DMS 273 (cell line): ENCODE measurements around the gene CFDP1.
A peak's percentile ranks its signal among the peaks of the same experiment; 100 is the strongest.

Experiments used
- DNase-seq: peaks from one replicate; lab custom pipeline; 2025; ENCODE audit not compliant: unreplicated experiment; lab: John Stamatoyannopoulos, UW

The CFDP1 gene

DNA sequence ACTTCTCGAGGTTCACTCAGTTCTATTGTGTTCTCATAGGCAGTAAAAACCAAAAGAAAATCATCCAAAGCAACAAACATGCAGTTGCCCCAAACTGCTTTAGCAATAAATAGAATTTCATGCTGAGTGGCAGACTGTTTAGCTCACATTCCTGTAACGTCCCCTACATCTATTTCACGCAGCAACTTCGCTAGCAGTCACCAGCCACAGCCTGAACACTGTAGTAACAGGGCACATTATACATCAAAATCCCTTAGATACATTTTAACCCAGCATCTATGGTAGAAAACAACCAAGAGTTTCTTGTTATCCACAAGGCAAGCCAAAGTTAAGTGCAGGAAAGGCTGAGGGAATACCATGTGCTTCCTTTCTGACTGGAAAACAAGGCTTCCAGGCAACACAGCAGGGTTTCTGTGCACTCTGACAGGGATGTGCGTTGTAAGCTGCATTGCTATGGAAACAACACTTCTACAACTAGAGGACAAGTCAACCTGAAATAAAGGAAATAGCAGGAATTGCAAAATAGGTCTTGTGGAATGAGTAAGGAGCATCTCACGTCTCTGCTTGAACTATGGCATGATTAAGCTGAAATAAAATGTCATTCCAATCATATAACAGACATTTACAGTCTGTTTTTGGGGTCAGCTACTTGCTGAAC is 55.4 kb downstream of the CFDP1 start:
- DNase-seq = peak; percentile 14

GRCh38 chr16:75376475-75377161 is 56.7 kb downstream of the CFDP1 start:
- DNase-seq = no peak

DNA sequence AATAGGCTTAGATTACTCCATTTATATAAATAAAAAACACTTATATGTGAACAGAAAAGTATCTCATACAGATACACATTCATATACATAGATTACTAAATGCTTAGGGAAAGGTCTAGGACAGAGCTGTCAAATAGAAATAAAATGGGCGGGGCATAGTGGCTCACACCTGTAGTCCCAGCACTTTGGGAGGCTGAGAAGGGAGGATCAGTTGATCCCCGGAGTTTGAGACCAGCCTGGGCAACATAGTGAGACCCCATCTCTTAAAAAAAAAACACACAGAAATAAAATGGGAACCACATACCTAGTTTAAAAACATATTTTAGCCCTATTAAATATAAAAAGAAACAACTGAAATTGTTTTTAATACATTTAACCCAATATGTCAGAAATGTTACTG is 58.9 kb downstream of the CFDP1 start:
- DNase-seq = no peak

- DNase-seq = no peak
Measured at GRCh38 chr16:75372236-75372856, 61.0 kb downstream of the CFDP1 start.

GRCh38 chr16:75371171-75371570 is 62.1 kb downstream of the CFDP1 start:
- DNase-seq = no peak

- DNase-seq = no peak
Measured at GRCh38 chr16:75364286-75364791, 69.0 kb downstream of the CFDP1 start.

DNA sequence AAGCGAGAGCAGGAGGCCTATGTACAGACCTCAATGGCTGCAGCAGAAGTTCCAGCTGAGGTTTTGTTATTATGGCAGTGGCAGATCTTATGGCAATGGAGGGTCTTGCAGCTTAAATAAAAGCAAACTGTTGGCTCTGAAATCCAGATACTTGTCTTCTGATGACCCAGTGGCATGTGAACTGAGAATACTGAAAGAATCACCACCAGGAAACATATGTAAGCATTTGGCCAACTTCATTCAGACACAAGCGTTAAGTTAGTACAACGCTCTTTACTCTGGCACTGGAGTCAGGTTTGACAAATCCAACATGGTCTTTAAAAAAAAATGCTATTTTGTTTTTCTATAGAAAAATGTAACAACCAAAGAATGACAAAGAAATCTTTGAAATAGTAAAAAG is 70.5 kb downstream of the CFDP1 start:
- no peak for DNase-seq

DNA sequence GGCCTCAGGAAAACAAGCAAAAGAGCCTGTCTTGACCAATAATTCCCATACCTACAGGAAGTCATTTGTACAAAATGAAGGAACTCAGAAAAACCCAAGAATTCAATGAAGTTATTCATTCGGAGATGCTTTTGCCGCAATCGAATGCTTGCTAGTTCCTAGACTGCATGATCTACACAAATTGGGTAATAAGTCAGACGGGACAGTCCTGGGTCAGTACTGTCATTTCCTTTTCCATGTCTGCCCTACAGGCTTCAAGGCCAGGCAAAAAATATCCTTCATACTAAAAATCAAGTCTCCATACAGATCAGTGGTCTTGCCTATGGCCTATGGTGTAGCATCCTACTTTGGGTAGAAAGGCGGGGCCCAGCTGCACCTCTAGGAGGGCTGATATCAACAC is 71.4 kb downstream of the CFDP1 start:
- DNase-seq = no peak

DNA sequence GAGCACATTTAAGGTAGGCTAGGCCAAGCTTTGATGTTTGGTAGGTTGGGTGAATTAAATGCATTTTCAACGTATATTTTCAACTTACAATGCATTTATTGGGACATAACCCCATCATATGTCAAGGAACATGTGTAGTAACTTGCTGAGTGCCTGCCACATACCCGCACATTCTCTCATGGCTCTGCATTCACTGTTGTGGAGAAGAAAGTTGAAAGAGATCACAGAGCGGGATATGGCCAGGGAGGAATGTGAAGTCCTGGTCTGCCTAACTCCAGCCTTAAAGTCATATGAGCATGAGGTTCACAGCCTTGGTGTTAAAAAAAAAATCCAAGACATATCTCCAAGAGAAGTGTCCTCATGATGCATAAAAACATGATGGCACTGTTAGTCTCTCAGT is 79.1 kb downstream of the CFDP1 start:
- no peak for DNase-seq

GRCh38 chr16:75351183-75351582 is 82.1 kb downstream of the CFDP1 start:
- no peak for DNase-seq

- no peak for DNase-seq
Measured at GRCh38 chr16:75345711-75346110, 87.6 kb downstream of the CFDP1 start.

- no peak for DNase-seq
Measured at GRCh38 chr16:75343941-75344340, 89.4 kb downstream of the CFDP1 start.

GRCh38 chr16:75343286-75343685 is 90.0 kb downstream of the CFDP1 start:
- DNase-seq = no peak

DNA sequence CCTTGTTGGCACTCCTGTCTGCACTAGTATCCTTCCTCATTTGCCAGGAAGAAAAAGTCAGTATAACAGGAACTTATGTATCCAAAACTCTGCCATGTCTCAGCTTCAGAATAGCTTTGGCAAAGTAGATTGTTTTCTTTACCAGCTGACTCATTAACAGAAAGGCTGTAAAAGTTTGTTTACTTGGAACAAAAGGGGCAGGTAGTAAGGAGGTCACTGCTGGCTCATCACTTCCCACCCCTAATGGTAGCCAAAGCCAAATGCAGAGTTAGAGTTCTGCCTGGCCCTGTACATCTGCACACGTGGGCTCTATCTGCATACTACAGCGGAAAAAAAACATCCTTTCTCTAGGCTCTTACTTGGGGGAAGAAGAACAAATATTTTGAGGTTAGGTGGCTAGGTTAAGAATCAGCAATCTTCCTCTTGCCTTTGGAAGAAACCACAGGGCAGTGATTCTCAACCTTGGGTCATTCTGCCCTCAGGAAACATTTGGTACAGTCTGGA is 90.9 kb downstream of the CFDP1 start:
- no peak for DNase-seq

DNA sequence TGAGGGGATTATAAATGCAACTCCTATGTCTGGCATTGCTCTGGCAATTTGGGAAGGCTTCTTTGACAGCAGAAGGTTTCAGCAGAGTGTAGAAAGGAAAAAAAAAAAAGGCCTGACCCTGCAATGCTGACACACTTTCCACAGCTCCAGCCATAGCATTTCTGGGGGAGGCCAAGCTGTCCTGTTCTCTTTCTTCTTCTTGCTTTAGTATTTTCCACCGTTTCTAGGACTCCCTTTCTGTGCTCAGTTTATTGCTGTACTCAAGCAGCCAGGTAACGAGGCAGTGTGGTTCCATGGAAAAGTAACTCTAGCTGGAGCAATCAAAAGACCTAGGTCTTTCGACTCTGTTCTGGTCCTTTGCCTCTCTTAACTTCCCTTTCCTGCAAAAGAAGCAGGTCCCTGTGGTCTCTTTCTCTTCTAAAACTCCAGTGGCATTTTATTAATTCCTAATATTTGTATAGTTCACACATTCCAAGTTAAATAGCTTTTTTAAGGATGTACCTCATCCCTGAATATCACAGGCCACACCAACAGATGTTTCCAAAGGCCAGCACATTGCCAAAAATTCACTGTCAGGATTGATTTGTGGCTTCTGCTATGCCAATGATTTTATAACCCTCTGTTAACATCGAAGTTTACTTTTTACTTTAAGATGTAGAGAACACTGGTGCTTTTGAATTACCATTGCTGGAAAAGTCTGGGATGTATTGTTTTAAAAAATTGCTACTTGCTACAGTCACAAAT is 91.6 kb downstream of the CFDP1 start:
- peak; percentile 20 for DNase-seq

DNA sequence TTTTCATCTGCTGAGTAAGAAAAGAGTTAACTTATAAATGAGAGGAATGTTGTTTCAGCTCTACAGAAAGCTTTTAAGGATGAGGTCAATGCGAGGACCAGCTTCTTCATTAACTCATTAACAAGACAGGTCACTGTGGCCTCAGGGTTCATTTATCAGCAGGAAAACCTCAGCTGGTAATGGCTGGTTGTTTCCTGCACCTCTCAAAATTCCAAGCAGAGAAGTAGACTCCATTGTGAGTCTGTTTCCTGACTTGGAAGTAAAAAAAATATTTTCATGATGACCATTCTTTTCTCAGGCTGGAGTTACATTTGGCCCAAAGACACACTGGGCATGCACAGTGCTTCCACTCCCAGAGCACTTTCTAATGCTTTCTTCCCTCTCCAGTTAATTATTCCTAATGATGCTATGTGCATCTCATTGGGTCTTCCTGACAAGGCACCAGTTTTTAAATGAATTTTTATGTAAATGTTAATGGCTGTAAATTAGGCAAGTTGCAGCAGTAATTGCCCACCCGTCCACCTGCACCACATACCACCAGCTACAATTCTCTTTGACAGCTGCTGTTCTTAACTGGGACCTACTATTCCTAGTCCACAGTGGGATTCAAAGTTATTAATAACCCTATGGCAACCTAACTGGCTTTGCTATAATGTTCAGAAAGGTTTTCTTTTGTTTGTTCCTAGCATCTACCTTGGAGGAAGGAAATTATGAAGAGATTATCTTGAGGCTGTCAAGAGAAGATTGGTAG is 92.4 kb downstream of the CFDP1 start:
- DNase-seq = no peak

DNA sequence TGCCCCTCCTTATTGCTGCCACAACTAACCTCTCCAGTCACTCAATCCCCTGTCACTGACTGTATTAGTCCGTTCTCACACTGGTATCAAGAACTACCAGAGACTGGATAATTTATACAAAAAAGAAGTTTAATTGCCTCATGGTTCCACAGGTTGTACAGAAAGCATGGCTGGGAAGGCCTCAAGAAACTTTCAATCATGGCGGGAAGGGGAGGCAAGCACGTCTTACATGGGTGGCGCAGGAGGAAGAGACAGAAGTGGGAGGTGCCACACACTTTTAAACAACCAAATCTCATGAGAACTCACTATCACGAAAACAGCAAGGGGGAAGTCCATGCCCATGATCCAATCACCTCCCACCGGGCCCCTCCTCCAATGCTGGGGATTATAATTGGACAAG is 95.9 kb downstream of the CFDP1 start:
- DNase-seq = no peak

- no peak for DNase-seq
Measured at GRCh38 chr16:75336521-75336920, 96.8 kb downstream of the CFDP1 start.

- DNase-seq = no peak
Measured at GRCh38 chr16:75333721-75334163, 99.6 kb downstream of the CFDP1 start.

GRCh38 chr16:75329943-75330342 is 103.4 kb downstream of the CFDP1 start:
- DNase-seq = no peak

DNA sequence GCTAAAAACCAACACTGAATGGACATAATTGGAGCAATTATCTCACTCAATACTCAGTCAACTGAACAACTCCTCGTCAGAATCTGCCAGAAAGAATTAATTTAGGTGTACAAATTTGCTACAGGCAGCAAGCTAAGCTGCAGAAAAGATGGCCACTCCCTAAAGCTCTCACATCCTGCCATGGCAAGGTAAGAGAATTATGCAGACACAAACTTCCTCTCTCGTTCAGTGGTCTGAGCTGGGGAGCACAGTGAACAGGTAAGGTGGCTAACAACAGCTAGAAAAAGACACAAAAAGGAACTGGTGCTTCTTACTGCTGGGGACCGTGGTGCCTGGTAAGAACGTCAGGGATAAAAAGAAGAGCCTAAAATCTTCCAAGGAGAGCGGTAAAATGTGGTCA is 107.0 kb downstream of the CFDP1 start:
- DNase-seq = no peak
